Colonic mucosa (tissue), 4 donors: ENCODE results near the gene SMOC1. TPM values are rescaled to one million over a fixed set of nuclear protein-coding genes. Genes with fewer than 3 reads are reported as not detected.

Source experiments
- DNase-seq: peaks from one replicate; pipeline ENCODE4 v3.0.0-alpha.2; 2020
- H3K27ac ChIP-seq: fragments of 200-600 bp; one replicate; pipeline ENCODE4 v1.8.0; 2021
- H3K27me3 ChIP-seq: fragments of 200-600 bp; one replicate; pipeline ENCODE4 v1.8.0; 2021
- H3K36me3 ChIP-seq: fragments of 200-600 bp; one replicate; pipeline ENCODE4 v1.8.0; 2021
- H3K4me1 ChIP-seq: fragments of 200-600 bp; one replicate; pipeline ENCODE4 v1.8.0; 2021; ENCODE audit warnings: mild to moderate bottlenecking
- H3K4me3 ChIP-seq: fragments of 200-600 bp; one replicate; pipeline ENCODE4 v1.8.0; 2021
- H3K9ac ChIP-seq, 2 donors: one replicate each; pipeline ENCODE4 v1.7.0; 2013; ENCODE audit warnings: control low read depth in 2 of 2, low read depth in 2 of 2, low read length in 2 of 2
- H3K9me3 ChIP-seq: fragments of 200-600 bp; one replicate; pipeline ENCODE4 v1.8.0; 2021
- CTCF ChIP-seq: fragments of 200-600 bp; IDR thresholded peaks from one replicate; pipeline ENCODE4 v1.8.0; 2022; ENCODE audit warnings: antibody characterized with exemption, mild to moderate bottlenecking
- intact Hi-C: fragments of 100-400 bp; cut with DNase I; formaldehyde crosslinking; loops from one replicate; pipeline ENCODE4 v1.14.1; 2022
- total RNA-seq, 2 donors: library from RNA; stranded (reverse); fragmentation: NEBNext Ultra II Directional in 1 of 2; extraction: Animal tissue kit (Norgen Biotek cat#: 25700) in 1 of 2; gene quantifications; one replicate each; pipeline ENCODE4 v1.2.1, GENCODE V29; 2021
- donor health status: healthy.
- donor health status: DM: no; HTN: no; CAD: no.
- donor health status: DM: no; HTN: no; CAD: no.

SMOC1 gene
- total RNA-seq, 2 donors from 2014 or later: 0.50 to 0.67 TPM

GRCh38 chr14:70021548-70022220, 142.5 kb downstream of the SMOC1 start:
- Histone ChIP-seq H3K27me3 (no peaks in the 10 kb centered on the region), H3K9ac (no peak overlapping the region), H3K27ac (no peak overlapping the region), H3K9me3 (no peaks in the 10 kb centered on the region), H3K4me1 (peaks cover 4% of the 10 kb centered on the region), H3K4me3 (no peak overlapping the region), H3K36me3 (no peaks in the 10 kb centered on the region)
- no peak for TF ChIP-seq CTCF
- DNase-seq: no peak
- intact Hi-C loops: loop anchor here (10.0 kb wide), 1 partner anchor 437 kb away; no protein-coding TSS in a partner anchor

- Histone ChIP-seq H3K4me3 (no peak overlapping the region), H3K36me3 (no peaks in the 10 kb centered on the region), H3K4me1 (peaks cover 4% of the 10 kb centered on the region), H3K9me3 (no peaks in the 10 kb centered on the region), H3K9ac (no peak overlapping the region), H3K27me3 (no peaks in the 10 kb centered on the region), H3K27ac (no peak overlapping the region)
- DNase-seq: no peak
- intact Hi-C loops: loop anchor here (10.0 kb wide), 1 partner anchor 438 kb away; no protein-coding TSS in a partner anchor
- TF ChIP-seq CTCF: no peak
Measured at GRCh38 chr14:70022771-70023445, 143.7 kb downstream of the SMOC1 start.

GRCh38 chr14:70023871-70024270, 144.7 kb downstream of the SMOC1 start:
- Histone ChIP-seq H3K36me3 (no peaks in the 10 kb centered on the region), H3K27ac (no peak overlapping the region), H3K9me3 (no peaks in the 10 kb centered on the region), H3K4me1 (no peaks in the 10 kb centered on the region), H3K9ac (no peak overlapping the region), H3K4me3 (no peak overlapping the region), H3K27me3 (no peaks in the 10 kb centered on the region)
- no peak for TF ChIP-seq CTCF
- intact Hi-C loops: loop anchor here (10.0 kb wide), 1 partner anchor 439 kb away; no protein-coding TSS in a partner anchor
- DNase-seq: no peak

- intact Hi-C loops: loop anchor here (2.0 to 10.0 kb wide), 4 partner anchors 151 to 443 kb away; partner anchors contain the start of gene SMOC1
- Histone ChIP-seq H3K27me3 (no peaks in the 10 kb centered on the region), H3K9ac (no peak overlapping the region), H3K4me3 (no peak overlapping the region), H3K9me3 (no peaks in the 10 kb centered on the region), H3K27ac (no peak overlapping the region), H3K36me3 (no peaks in the 10 kb centered on the region), H3K4me1 (no peaks in the 10 kb centered on the region)
- peak; percentile 75 for DNase-seq
- TF ChIP-seq CTCF: peak; percentile 88
Measured at GRCh38 chr14:70027785-70028428, 148.7 kb downstream of the SMOC1 start.

GRCh38 chr14:70029296-70030132, 150.3 kb downstream of the SMOC1 start:
- no peak overlapping the region for H3K27ac ChIP-seq
- H3K27me3 ChIP-seq: no peaks in the 10 kb centered on the region
- no peak for TF ChIP-seq CTCF
- no peaks in the 10 kb centered on the region for H3K36me3 ChIP-seq
- no peak overlapping the region for H3K4me3 ChIP-seq
- intact Hi-C loops: loop anchor here (2.0 to 10.0 kb wide), 4 partner anchors 152 to 445 kb away; partner anchors contain the start of gene SMOC1
- no peaks in the 10 kb centered on the region for H3K4me1 ChIP-seq
- no peaks in the 10 kb centered on the region for H3K9me3 ChIP-seq
- no peak overlapping the region for H3K9ac ChIP-seq
- DNase-seq: no peak
